ENCODE measurements around the gene RAB35. TPM values are rescaled to one million over a fixed set of nuclear protein-coding genes. Genes with fewer than 3 reads are reported as not detected.

RAB35 gene
- polyA plus RNA-seq, 4 donors = 21.5 to 31.9 (median 24.4) TPM

GRCh38 chr12:120060717-120061116 is 55.8 kb downstream of the RAB35 start:
- no peaks in the 10 kb centered on the region for H3K27me3 ChIP-seq (ENCODE audit: control insufficient read depth in 3 of 3, insufficient read depth in 3 of 3, low read length in 3 of 3)
- H3K36me3 ChIP-seq (ENCODE audit: control insufficient read depth in 3 of 3, insufficient read depth in 2 of 3, low read depth in 1 of 3, low read length in 3 of 3) = peaks cover 0 to 2% (median 0%) of the 10 kb centered on the region in 3 donors
- H3K4me1 ChIP-seq (ENCODE audit: control insufficient read depth in 3 of 3, insufficient read depth in 2 of 3, low read depth in 1 of 3, low read length in 2 of 3) = no peaks in the 10 kb centered on the region
- H3K9me3 ChIP-seq (ENCODE audit: control insufficient read depth in 2 of 2, insufficient read depth in 1 of 2, low read depth in 1 of 2, low read length in 1 of 2) = no peaks in the 10 kb centered on the region
- FAIRE-seq = no peak
- WGBS, 3 donors = 78 to 91% (median 90%) methylated on average over 5 of the region's 5 CpGs
- H3K4me3 ChIP-seq (ENCODE audit: low read depth in 1 of 3, low read length in 3 of 3) = no peak overlapping the region
- no peak for DNase-seq
- no peak overlapping the region for H3K27ac ChIP-seq (ENCODE audit: low read depth in 1 of 3, low read length in 2 of 3)

GRCh38 chr12:120060196-120060595 is 56.4 kb downstream of the RAB35 start:
- H3K27ac ChIP-seq (ENCODE audit: low read depth in 1 of 3, low read length in 2 of 3) = no peak overlapping the region
- DNase-seq = no peak
- H3K36me3 ChIP-seq (ENCODE audit: control insufficient read depth in 3 of 3, insufficient read depth in 2 of 3, low read depth in 1 of 3, low read length in 3 of 3) = peaks cover 0 to 2% (median 0%) of the 10 kb centered on the region in 3 donors
- no peak overlapping the region for H3K4me3 ChIP-seq (ENCODE audit: low read depth in 1 of 3, low read length in 3 of 3)
- FAIRE-seq = no peak
- H3K9me3 ChIP-seq (ENCODE audit: control insufficient read depth in 2 of 2, insufficient read depth in 1 of 2, low read depth in 1 of 2, low read length in 1 of 2) = no peaks in the 10 kb centered on the region
- no peaks in the 10 kb centered on the region for H3K27me3 ChIP-seq (ENCODE audit: control insufficient read depth in 3 of 3, insufficient read depth in 3 of 3, low read length in 3 of 3)
- no peaks in the 10 kb centered on the region for H3K4me1 ChIP-seq (ENCODE audit: control insufficient read depth in 3 of 3, insufficient read depth in 2 of 3, low read depth in 1 of 3, low read length in 2 of 3)
- WGBS, 3 donors = 67 to 84% (median 69%) methylated on average over 1 of the region's 1 CpG

- Histone ChIP-seq H3K27me3 (ENCODE audit: control insufficient read depth in 3 of 3, insufficient read depth in 3 of 3, low read length in 3 of 3) (no peaks in the 10 kb centered on the region), H3K9me3 (ENCODE audit: control insufficient read depth in 2 of 2, insufficient read depth in 1 of 2, low read depth in 1 of 2, low read length in 1 of 2) (no peaks in the 10 kb centered on the region), H3K27ac (ENCODE audit: low read depth in 1 of 3, low read length in 2 of 3) (no peak overlapping the region), H3K4me3 (ENCODE audit: low read depth in 1 of 3, low read length in 3 of 3) (no peak overlapping the region), H3K4me1 (ENCODE audit: control insufficient read depth in 3 of 3, insufficient read depth in 2 of 3, low read depth in 1 of 3, low read length in 2 of 3) (no peaks in the 10 kb centered on the region), H3K36me3 (ENCODE audit: control insufficient read depth in 3 of 3, insufficient read depth in 2 of 3, low read depth in 1 of 3, low read length in 3 of 3) (no peaks in the 10 kb centered on the region)
- 80 to 94% (median 93%) methylated on average over 5 of the region's 5 CpGs for WGBS, 3 donors
- FAIRE-seq (no peak), DNase-seq (no peak)
Observed at GRCh38 chr12:120056739-120057138, 59.8 kb downstream of the RAB35 start.

GRCh38 chr12:120055231-120056000 is 61.1 kb downstream of the RAB35 start:
- Histone ChIP-seq H3K36me3 (ENCODE audit: control insufficient read depth in 3 of 3, insufficient read depth in 2 of 3, low read depth in 1 of 3, low read length in 3 of 3) (no peaks in the 10 kb centered on the region), H3K4me3 (ENCODE audit: low read depth in 1 of 3, low read length in 3 of 3) (no peak overlapping the region), H3K27ac (ENCODE audit: low read depth in 1 of 3, low read length in 2 of 3) (no peak overlapping the region), H3K9me3 (ENCODE audit: control insufficient read depth in 2 of 2, insufficient read depth in 1 of 2, low read depth in 1 of 2, low read length in 1 of 2) (no peaks in the 10 kb centered on the region), H3K4me1 (ENCODE audit: control insufficient read depth in 3 of 3, insufficient read depth in 2 of 3, low read depth in 1 of 3, low read length in 2 of 3) (no peaks in the 10 kb centered on the region), H3K27me3 (ENCODE audit: control insufficient read depth in 3 of 3, insufficient read depth in 3 of 3, low read length in 3 of 3) (no peaks in the 10 kb centered on the region)
- no peak for FAIRE-seq
- WGBS, 3 donors = 73 to 84% (median 77%) methylated on average over 2 of the region's 2 CpGs
- DNase-seq = no peak

DNA sequence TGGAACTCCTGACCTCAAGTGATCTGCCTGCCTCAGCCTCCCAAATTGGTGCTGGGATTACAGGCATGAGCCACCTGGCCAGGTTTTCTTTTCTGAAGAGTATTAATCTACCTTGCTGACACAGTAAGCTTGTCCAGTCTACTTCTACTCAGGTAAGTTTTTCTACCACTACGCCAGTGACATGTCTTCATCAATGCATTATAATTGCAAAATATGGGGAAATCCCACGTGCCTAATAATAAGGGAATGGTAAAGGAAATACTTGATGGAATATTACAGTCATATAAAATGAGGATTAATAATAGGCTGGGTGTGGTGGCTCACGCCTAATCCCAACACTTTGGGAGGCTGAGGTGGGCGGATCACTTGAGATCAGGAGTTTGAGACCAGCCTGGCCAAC is 62.3 kb downstream of the RAB35 start:
- Histone ChIP-seq H3K4me3 (ENCODE audit: low read depth in 1 of 3, low read length in 3 of 3) (no peak overlapping the region), H3K9me3 (ENCODE audit: control insufficient read depth in 2 of 2, insufficient read depth in 1 of 2, low read depth in 1 of 2, low read length in 1 of 2) (no peaks in the 10 kb centered on the region), H3K27ac (ENCODE audit: low read depth in 1 of 3, low read length in 2 of 3) (no peak overlapping the region), H3K4me1 (ENCODE audit: control insufficient read depth in 3 of 3, insufficient read depth in 2 of 3, low read depth in 1 of 3, low read length in 2 of 3) (no peaks in the 10 kb centered on the region), H3K27me3 (ENCODE audit: control insufficient read depth in 3 of 3, insufficient read depth in 3 of 3, low read length in 3 of 3) (no peaks in the 10 kb centered on the region), H3K36me3 (ENCODE audit: control insufficient read depth in 3 of 3, insufficient read depth in 2 of 3, low read depth in 1 of 3, low read length in 3 of 3) (no peaks in the 10 kb centered on the region)
- 81 to 90% (median 86%) methylated on average over 4 of the region's 4 CpGs for WGBS, 3 donors
- DNase-seq (no peak), FAIRE-seq (no peak)

GRCh38 chr12:120051535-120051934 is 65.0 kb downstream of the RAB35 start:
- H3K27ac ChIP-seq (ENCODE audit: low read depth in 1 of 3, low read length in 2 of 3) = no peak overlapping the region
- no peaks in the 10 kb centered on the region for H3K27me3 ChIP-seq (ENCODE audit: control insufficient read depth in 3 of 3, insufficient read depth in 3 of 3, low read length in 3 of 3)
- FAIRE-seq = no peak
- DNase-seq = no peak
- H3K36me3 ChIP-seq (ENCODE audit: control insufficient read depth in 3 of 3, insufficient read depth in 2 of 3, low read depth in 1 of 3, low read length in 3 of 3) = no peaks in the 10 kb centered on the region
- 91 to 95% (median 95%) methylated on average over 3 of the region's 3 CpGs for WGBS, 3 donors
- H3K4me1 ChIP-seq (ENCODE audit: control insufficient read depth in 3 of 3, insufficient read depth in 2 of 3, low read depth in 1 of 3, low read length in 2 of 3) = no peaks in the 10 kb centered on the region
- H3K4me3 ChIP-seq (ENCODE audit: low read depth in 1 of 3, low read length in 3 of 3) = no peak overlapping the region
- no peaks in the 10 kb centered on the region for H3K9me3 ChIP-seq (ENCODE audit: control insufficient read depth in 2 of 2, insufficient read depth in 1 of 2, low read depth in 1 of 2, low read length in 1 of 2)

DNA sequence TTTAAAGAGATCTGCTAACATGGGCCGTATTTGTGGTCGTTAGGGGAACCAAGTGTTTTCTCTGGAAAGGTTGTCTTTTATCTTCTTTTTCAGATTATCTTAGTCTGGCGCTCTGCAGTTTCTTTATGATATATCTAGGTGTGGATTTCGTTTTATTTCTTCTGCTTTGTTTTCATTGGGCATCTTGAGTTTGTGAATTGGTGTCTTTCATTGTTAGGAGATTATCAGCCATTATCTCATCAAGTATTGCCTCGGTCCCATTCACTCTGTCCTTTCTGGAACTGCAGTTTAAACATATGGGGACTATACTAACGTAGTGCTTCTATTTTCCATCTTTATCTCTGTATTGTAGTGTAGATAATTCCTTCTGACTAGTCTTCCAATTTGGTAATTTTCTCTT is 67.1 kb downstream of the RAB35 start:
- no peaks in the 10 kb centered on the region for H3K9me3 ChIP-seq (ENCODE audit: control insufficient read depth in 2 of 2, insufficient read depth in 1 of 2, low read depth in 1 of 2, low read length in 1 of 2)
- H3K4me1 ChIP-seq (ENCODE audit: control insufficient read depth in 3 of 3, insufficient read depth in 2 of 3, low read depth in 1 of 3, low read length in 2 of 3) = no peaks in the 10 kb centered on the region
- H3K27ac ChIP-seq (ENCODE audit: low read depth in 1 of 3, low read length in 2 of 3) = no peak overlapping the region
- no peaks in the 10 kb centered on the region for H3K36me3 ChIP-seq (ENCODE audit: control insufficient read depth in 3 of 3, insufficient read depth in 2 of 3, low read depth in 1 of 3, low read length in 3 of 3)
- 56 to 74% (median 68%) methylated on average over 6 of the region's 6 CpGs for WGBS, 3 donors
- DNase-seq (no peak), FAIRE-seq (no peak)
- no peaks in the 10 kb centered on the region for H3K27me3 ChIP-seq (ENCODE audit: control insufficient read depth in 3 of 3, insufficient read depth in 3 of 3, low read length in 3 of 3)
- no peak overlapping the region for H3K4me3 ChIP-seq (ENCODE audit: low read depth in 1 of 3, low read length in 3 of 3)

DNA sequence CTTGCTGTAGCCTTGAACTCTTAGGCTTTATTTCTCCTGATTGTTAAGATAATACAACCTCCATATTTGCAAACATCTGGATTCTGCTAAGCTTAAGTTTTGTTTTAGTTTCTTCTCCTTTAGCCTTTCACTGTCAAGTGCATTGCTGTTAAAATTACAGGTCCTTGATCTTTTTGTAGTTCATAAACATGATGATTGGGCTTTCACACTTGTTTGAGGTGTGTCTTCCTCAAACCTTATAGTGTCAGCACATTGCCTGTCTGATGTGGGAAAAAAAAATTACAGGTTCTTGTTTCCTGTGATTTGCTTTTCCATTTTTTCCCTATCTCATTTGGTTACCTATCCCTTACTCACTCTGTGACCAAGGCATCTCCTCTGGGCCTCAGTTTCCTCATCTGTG is 68.3 kb downstream of the RAB35 start:
- Histone ChIP-seq H3K27ac (ENCODE audit: low read depth in 1 of 3, low read length in 2 of 3) (no peak overlapping the region), H3K9me3 (ENCODE audit: control insufficient read depth in 2 of 2, insufficient read depth in 1 of 2, low read depth in 1 of 2, low read length in 1 of 2) (no peaks in the 10 kb centered on the region), H3K36me3 (ENCODE audit: control insufficient read depth in 3 of 3, insufficient read depth in 2 of 3, low read depth in 1 of 3, low read length in 3 of 3) (no peaks in the 10 kb centered on the region), H3K4me3 (ENCODE audit: low read depth in 1 of 3, low read length in 3 of 3) (no peak overlapping the region), H3K4me1 (ENCODE audit: control insufficient read depth in 3 of 3, insufficient read depth in 2 of 3, low read depth in 1 of 3, low read length in 2 of 3) (no peaks in the 10 kb centered on the region), H3K27me3 (ENCODE audit: control insufficient read depth in 3 of 3, insufficient read depth in 3 of 3, low read length in 3 of 3) (no peaks in the 10 kb centered on the region)
- DNase-seq (no peak), FAIRE-seq (no peak)

GRCh38 chr12:120047072-120047471 is 69.5 kb downstream of the RAB35 start:
- H3K36me3 ChIP-seq (ENCODE audit: control insufficient read depth in 3 of 3, insufficient read depth in 2 of 3, low read depth in 1 of 3, low read length in 3 of 3) = no peaks in the 10 kb centered on the region
- H3K4me3 ChIP-seq (ENCODE audit: low read depth in 1 of 3, low read length in 3 of 3) = no peak overlapping the region
- H3K4me1 ChIP-seq (ENCODE audit: control insufficient read depth in 3 of 3, insufficient read depth in 2 of 3, low read depth in 1 of 3, low read length in 2 of 3) = no peaks in the 10 kb centered on the region
- DNase-seq (no peak), FAIRE-seq (no peak)
- no peak overlapping the region for H3K27ac ChIP-seq (ENCODE audit: low read depth in 1 of 3, low read length in 2 of 3)
- WGBS, 3 donors = 92 to 100% (median 95%) methylated on average over 1 of the region's 1 CpG
- no peaks in the 10 kb centered on the region for H3K27me3 ChIP-seq (ENCODE audit: control insufficient read depth in 3 of 3, insufficient read depth in 3 of 3, low read length in 3 of 3)
- H3K9me3 ChIP-seq (ENCODE audit: control insufficient read depth in 2 of 2, insufficient read depth in 1 of 2, low read depth in 1 of 2, low read length in 1 of 2) = no peaks in the 10 kb centered on the region

All from small intestine (tissue), 7 donors.